Gastrocnemius medialis (tissue), 4 donors: ENCODE results near the gene FBRSL1. TPM values are rescaled to one million over a fixed set of nuclear protein-coding genes. Genes with fewer than 3 reads are reported as not detected.

Experiments used
- ATAC-seq, 2 donors: fragments of 150-250 bp; one replicate each; pipeline ENCODE4 v1.9.1; 2016
- DNase-seq, 2 donors: peaks; one replicate each; pipeline ENCODE4 v3.0.0-alpha.2; 2019
- H3K27ac ChIP-seq, 4 donors: fragments of 200-600 bp; sonication (generic); 1 replicate in 1 of 4; 2 replicates in 3 of 4; pipeline ENCODE4 v1.5.1; 2016 to 2018; ENCODE audit warnings: mild to moderate bottlenecking in 2 of 4, moderate library complexity in 1 of 4
- H3K27me3 ChIP-seq, 3 donors: fragments of 200-600 bp; sonication (generic) in 2 of 3; 1 replicate in 1 of 3; 2 replicates in 2 of 3; pipeline versions ENCODE4 v1.5.1 to v1.6.0; 2016 to 2019; ENCODE audit warnings: mild to moderate bottlenecking in 1 of 3, moderate library complexity in 1 of 3
- H3K36me3 ChIP-seq, 2 donors: fragments of 200-600 bp; sonication (generic) in 1 of 2; one replicate each; pipeline ENCODE4 v1.5.1; 2017 to 2018
- H3K4me1 ChIP-seq, 2 donors: fragments of 200-600 bp; sonication (generic) in 1 of 2; one replicate each; pipeline ENCODE4 v1.5.1; 2016 to 2017; ENCODE audit warnings: mild to moderate bottlenecking in 2 of 2
- H3K4me3 ChIP-seq, 4 donors: fragments of 200-600 bp; sonication (generic) in 3 of 4; 1 replicate in 1 of 4; 2 replicates in 3 of 4; pipeline ENCODE4 v1.5.1; 2016 to 2019; ENCODE audit warnings: mild to moderate bottlenecking in 2 of 4
- H3K9me3 ChIP-seq, 3 donors: fragments of 200-600 bp; sonication (generic) in 2 of 3; 1 replicate in 1 of 3; 2 replicates in 2 of 3; pipeline ENCODE4 v1.5.1; 2016 to 2019
- POLR2A ChIP-seq, 2 donors: fragments of 450-650 bp; IDR thresholded peaks; one replicate each; pipeline ENCODE4 v1.6.1; 2017; ENCODE audit warnings: antibody characterized with exemption in 2 of 2, mild to moderate bottlenecking in 2 of 2, moderate library complexity in 2 of 2
- in situ Hi-C, 4 donors: fragments of 200-750 bp; cut with MboI; loops; one replicate each; pipeline versions ENCODE4 v1.15.0 to v1.8.0; 2017; ENCODE audit warnings: low sequenced_read_pairs in 4 of 4
- intact Hi-C: fragments of 100-400 bp; cut with DNase I; formaldehyde crosslinking; loops from one replicate; pipeline ENCODE4 v1.15.1; 2023; ENCODE audit warnings: low total_unique reads
- total RNA-seq, 4 donors: library from RNA; depleted of rRNA; stranded (reverse); fragments of >200 nt; gene quantifications; one replicate each; pipeline versions ENCODE4 v1.1.0 to v1.2.3, GENCODE V29; 2016
- TF ChIP-seq, protein P1 (sequence below), 5 experiments: fragments of 450-650 bp in 3 of 5; fragments of 200-600 bp in 2 of 5; sonication (generic) in 2 of 5; IDR thresholded peaks in 4 of 5; conservative IDR thresholded peaks in 1 of 5; 1 replicate in 4 of 5; 2 replicates in 1 of 5; pipeline ENCODE4 v1.5.1; 2016 to 2019; ENCODE audit warnings: antibody characterized with exemption in 5 of 5, mild to moderate bottlenecking in 3 of 5, moderate library complexity in 3 of 5

The FBRSL1 gene
- total RNA-seq, 4 donors from 2014 or later, result 8.4 to 29.4 (median 22.8) TPM

DNA sequence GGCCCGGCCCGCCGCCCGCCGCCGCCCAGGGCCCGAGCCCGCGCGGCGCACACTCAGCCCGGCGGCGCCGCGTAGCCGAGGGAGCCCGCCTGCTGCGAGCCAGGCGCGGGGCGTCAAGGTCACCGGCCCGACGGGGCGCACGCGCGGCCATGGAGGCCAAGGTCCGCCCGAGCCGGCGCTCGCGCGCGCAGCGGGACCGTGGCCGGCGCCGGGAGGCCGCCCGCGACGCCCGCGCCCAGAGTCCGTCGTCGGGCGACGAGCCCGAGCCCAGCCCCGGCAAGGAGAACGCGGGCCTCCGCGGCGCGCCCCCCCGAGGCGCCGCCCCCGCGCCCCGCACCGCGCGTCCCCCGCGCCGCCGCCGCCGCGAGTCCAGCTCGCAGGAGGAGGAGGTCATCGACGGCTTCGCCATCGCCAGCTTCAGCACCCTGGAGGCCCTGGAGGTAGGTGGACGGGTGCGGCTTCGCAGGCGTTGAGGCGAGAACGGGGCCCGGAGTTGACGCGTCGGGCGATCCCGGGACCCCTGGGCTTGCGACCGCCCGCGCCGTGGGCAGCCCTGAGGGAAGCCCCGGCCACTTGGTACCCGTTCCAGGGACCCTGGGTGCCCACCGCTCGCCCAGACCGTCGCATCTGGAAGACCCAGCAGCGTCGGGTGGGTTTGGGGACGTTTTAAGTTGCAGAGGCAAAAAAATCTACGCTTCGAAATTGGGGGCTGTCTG lies 629 bp downstream of the FBRSL1 start:
- in situ Hi-C loops, result no loop called here
- H3K4me1 ChIP-seq, result peaks cover 38 to 47% of the 10 kb centered on the region in 2 donors
- TF ChIP-seq POLR2A (IDR thresholded peaks at IDR 0.05), result no peak
- TF ChIP-seq, protein P1, sequence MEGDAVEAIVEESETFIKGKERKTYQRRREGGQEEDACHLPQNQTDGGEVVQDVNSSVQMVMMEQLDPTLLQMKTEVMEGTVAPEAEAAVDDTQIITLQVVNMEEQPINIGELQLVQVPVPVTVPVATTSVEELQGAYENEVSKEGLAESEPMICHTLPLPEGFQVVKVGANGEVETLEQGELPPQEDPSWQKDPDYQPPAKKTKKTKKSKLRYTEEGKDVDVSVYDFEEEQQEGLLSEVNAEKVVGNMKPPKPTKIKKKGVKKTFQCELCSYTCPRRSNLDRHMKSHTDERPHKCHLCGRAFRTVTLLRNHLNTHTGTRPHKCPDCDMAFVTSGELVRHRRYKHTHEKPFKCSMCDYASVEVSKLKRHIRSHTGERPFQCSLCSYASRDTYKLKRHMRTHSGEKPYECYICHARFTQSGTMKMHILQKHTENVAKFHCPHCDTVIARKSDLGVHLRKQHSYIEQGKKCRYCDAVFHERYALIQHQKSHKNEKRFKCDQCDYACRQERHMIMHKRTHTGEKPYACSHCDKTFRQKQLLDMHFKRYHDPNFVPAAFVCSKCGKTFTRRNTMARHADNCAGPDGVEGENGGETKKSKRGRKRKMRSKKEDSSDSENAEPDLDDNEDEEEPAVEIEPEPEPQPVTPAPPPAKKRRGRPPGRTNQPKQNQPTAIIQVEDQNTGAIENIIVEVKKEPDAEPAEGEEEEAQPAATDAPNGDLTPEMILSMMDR (IDR thresholded peaks at IDR 0.05 in 4 of 5, conservative IDR thresholded peaks at IDR 0.05 in 1 of 5), result no peak
- no peaks in the 10 kb centered on the region for H3K27me3 ChIP-seq
- intact Hi-C loops, result loop anchor here (2.0 to 5.0 kb wide), 3 partner anchors 16 to 594 kb away; partner anchors contain the start of genes DDX51 and NOC4L
- H3K4me3 ChIP-seq, result peak overlapping the region; percentile 62 to 89 (median 74)
- no peak for ATAC-seq
- DNase-seq, result no peak
- peak overlapping the region; percentile 73 to 81 (median 78) for H3K27ac ChIP-seq
- no peaks in the 10 kb centered on the region for H3K9me3 ChIP-seq
- no peaks in the 10 kb centered on the region for H3K36me3 ChIP-seq

DNA sequence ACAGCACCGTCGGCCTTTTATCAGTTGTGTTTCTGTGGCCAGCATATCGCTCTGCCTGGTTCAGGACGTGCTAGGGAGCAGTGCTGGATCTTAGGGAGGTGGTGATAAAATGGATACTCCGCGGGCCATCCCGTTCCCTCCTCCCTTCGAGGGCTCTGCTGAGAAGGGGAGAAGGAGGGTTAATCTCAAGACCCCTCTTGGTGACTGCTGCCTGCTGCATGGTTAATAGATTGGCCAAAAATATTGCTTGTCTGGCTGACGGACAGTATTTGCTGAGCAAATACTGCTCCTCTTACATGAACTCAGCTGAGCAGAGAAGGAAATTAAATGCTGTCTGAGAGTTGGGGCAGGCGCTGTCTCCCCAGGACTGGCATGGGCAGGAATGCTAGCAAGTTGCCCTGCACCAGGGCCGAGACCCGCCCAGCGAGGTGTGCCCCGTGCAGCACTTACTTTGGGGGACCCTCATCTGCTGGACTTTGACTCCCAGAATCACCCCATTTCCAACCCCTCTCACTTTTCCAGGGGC lies 1.2 kb downstream of the FBRSL1 start:
- intact Hi-C loops, result loop anchor here (2.0 to 5.0 kb wide), 3 partner anchors 16 to 594 kb away; partner anchors contain the start of genes DDX51 and NOC4L
- ATAC-seq (no peak), DNase-seq (no peak)
- TF ChIP-seq, protein P1 (IDR thresholded peaks at IDR 0.05 in 4 of 5, conservative IDR thresholded peaks at IDR 0.05 in 1 of 5), result no peak
- H3K27ac ChIP-seq, result peak overlapping the region; percentile 73 to 81 (median 78)
- peak overlapping the region; percentile 62 to 89 (median 74) for H3K4me3 ChIP-seq
- no peaks in the 10 kb centered on the region for H3K27me3 ChIP-seq
- no peaks in the 10 kb centered on the region for H3K36me3 ChIP-seq
- H3K9me3 ChIP-seq, result no peaks in the 10 kb centered on the region
- in situ Hi-C loops, result no loop called here
- peaks cover 44 to 53% of the 10 kb centered on the region in 2 donors for H3K4me1 ChIP-seq

DNA sequence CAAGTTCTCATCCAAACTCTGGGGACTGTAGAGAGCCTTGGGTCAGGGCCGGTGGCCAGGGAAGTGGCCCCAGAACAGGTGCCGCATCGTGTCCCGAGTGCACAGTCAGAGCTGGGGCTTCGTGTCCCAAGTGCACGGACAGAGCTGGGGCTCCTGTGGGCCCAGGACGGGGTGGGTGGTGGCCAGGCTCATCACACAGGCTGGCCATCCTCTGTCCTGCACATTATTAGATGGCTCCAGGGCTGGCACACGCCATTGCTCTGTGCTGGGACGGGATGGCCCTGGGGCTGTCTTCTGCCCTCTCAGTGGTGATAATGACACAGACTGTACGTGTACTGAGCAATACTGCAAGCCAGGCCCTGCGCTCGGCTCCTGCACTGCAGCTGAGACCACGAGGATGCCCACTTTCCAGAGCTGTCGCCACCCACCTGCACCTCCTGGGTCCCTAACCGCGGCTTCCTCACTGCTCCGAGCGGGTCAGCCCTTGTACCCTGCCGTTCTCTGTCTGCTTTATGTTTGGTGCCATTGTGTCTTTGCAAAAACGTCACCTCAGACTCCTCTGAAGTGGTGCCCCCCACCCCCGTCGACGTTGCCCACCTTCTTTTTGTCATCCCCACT lies 1.9 kb downstream of the FBRSL1 start:
- no peak for ATAC-seq

DNA sequence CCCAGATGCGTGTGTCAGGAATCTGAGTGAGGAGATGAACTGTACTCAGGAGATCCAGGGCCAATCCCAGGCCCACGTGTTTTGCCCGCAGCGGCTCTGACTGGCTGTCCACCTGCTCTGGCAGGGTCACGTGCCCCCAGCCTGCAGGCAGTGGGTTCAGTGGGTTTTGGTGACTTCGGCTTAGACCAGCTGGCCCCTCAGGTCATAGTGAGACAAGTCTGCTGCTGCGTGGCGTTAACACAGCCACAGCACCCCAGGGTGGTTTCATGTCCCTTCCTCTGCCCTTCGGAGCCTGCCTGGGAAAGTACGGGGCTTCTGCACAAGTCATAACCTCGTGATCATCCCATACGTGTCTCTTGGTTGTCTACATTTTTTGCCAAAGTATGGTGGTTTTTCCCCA lies 2.6 kb downstream of the FBRSL1 start:
- Histone ChIP-seq H3K27ac (peak overlapping the region in 3 of 4 donors; percentile 77 to 81 (median 79)), H3K4me1 (peaks cover 56 to 67% of the 10 kb centered on the region in 2 donors), H3K9me3 (no peaks in the 10 kb centered on the region), H3K4me3 (peak overlapping the region in 1 of 4 donors; percentile 76), H3K27me3 (no peaks in the 10 kb centered on the region), H3K36me3 (no peaks in the 10 kb centered on the region)
- in situ Hi-C loops, result no loop called here
- no peak for ATAC-seq
- intact Hi-C loops, result loop anchor here (5.0 kb wide), 1 partner anchor 350 kb away; the partner anchor contains the start of genes DDX51 and NOC4L
- TF ChIP-seq, protein P1 (IDR thresholded peaks at IDR 0.05 in 4 of 5, conservative IDR thresholded peaks at IDR 0.05 in 1 of 5), result no peak
- TF ChIP-seq POLR2A (IDR thresholded peaks at IDR 0.05), result no peak
- no peak for DNase-seq

More for the DNA sequence above, 1.9 kb downstream of the FBRSL1 start:
- Histone ChIP-seq H3K36me3 (no peaks in the 10 kb centered on the region), H3K4me1 (peaks cover 51 to 60% of the 10 kb centered on the region in 2 donors), H3K9me3 (no peaks in the 10 kb centered on the region), H3K27ac (peak overlapping the region; percentile 73 to 81 (median 78)), H3K4me3 (peak overlapping the region; percentile 62 to 89 (median 74)), H3K27me3 (no peaks in the 10 kb centered on the region)
- in situ Hi-C loops, result no loop called here
- DNase-seq, result no peak
- no peak for TF ChIP-seq POLR2A (IDR thresholded peaks at IDR 0.05)
- intact Hi-C loops, result loop anchor here (2.0 to 5.0 kb wide), 3 partner anchors 15 to 595 kb away; partner anchors contain the start of genes DDX51 and NOC4L

DNA sequence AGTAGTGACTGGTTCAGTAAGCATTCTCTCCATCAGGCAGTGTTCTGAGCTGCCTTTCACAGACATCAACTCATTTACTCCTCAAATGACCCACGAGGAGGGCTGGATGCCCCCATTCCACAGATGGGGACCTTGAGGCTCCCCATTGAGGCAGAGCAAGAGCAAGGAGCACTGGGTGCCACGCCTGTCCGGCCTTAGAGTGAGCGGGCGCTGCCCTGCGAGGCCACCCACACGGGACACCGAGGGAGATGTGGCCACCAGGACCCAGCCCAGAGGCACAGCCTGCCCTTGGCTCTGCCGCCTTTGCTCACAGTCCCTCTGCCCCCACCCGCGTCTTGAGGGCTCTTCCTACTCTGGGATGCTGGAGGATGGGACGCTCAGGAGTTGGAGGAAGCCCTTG lies 3.0 kb downstream of the FBRSL1 start:
- TF ChIP-seq, protein P1 (IDR thresholded peaks at IDR 0.05 in 4 of 5, conservative IDR thresholded peaks at IDR 0.05 in 1 of 5), result no peak
- TF ChIP-seq POLR2A (IDR thresholded peaks at IDR 0.05), result no peak
- no peak for ATAC-seq
- in situ Hi-C loops, result no loop called here
- H3K36me3 ChIP-seq, result no peaks in the 10 kb centered on the region
- no peak overlapping the region for H3K4me3 ChIP-seq
- H3K27ac ChIP-seq, result peak overlapping the region in 1 of 4 donors; percentile 81
- H3K4me1 ChIP-seq, result peaks cover 61 to 71% of the 10 kb centered on the region in 2 donors
- DNase-seq, result no peak
- intact Hi-C loops, result loop anchor here (5.0 kb wide), 1 partner anchor 351 kb away; the partner anchor contains the start of genes DDX51 and NOC4L
- H3K27me3 ChIP-seq, result no peaks in the 10 kb centered on the region
- no peaks in the 10 kb centered on the region for H3K9me3 ChIP-seq
